OCI-LY7 (cell line): Measurements from ENCODE around the gene TFPT. TPM values are rescaled to one million over a fixed set of nuclear protein-coding genes. Genes with fewer than 3 reads are reported as not detected.
A peak's percentile ranks its signal among the peaks of the same experiment; 100 is the strongest.

Experiments used
- Bru-seq: library from RNA; stranded (reverse); fragments of 400-500 nt; gene quantifications from one replicate; lab custom pipeline; 2021; lab: Mats Ljungman, UMichigan
- BruChase-seq, 2 experiments: library from RNA; stranded (reverse); fragments of 400-500 nt; gene quantifications; one replicate each; lab custom pipeline; 2021; lab: Mats Ljungman, UMichigan
- BruUV-seq: library from RNA; stranded (reverse); fragments of 400-500 nt; replicated peaks from 2 replicates; lab custom pipeline; 2021; lab: Mats Ljungman, UMichigan
- CTCF ChIA-PET: fragments of 300-600 bp; sonication (Branson Sonifier 250); formaldehyde crosslinking; loops from one replicate; lab custom pipeline; 2022; ENCODE audit warnings: antibody characterized with exemption; ENCODE audit not compliant: unreplicated experiment; lab: Charles Lee
- POLR2A ChIA-PET: fragments of 300-600 bp; sonication (Branson Sonifier 250); formaldehyde crosslinking; loops from one replicate; lab custom pipeline; 2022; ENCODE audit warnings: antibody characterized with exemption; lab: Charles Lee
- DNase-seq: peaks from one replicate; pipeline ENCODE4 v3.0.0-alpha.2; 2015; ENCODE audit warnings: low spot score
- H2AFZ ChIP-seq: fragments of 200-600 bp; sonication (generic), shearing (Covaris generic); 2 replicates; pipeline ENCODE4 v1.6.1; 2014; ENCODE audit warnings: mild to moderate bottlenecking, antibody characterized with exemption, low read length, moderate library complexity
- H3K27ac ChIP-seq: fragments of 200-600 bp; sonication (generic); 2 replicates; pipeline ENCODE4 v1.5.1; 2014; ENCODE audit warnings: mixed run types, low read depth, mild to moderate bottlenecking, moderate library complexity, low read length, inconsistent platforms; ENCODE audit not compliant: poor library complexity, severe bottlenecking
- H3K36me3 ChIP-seq: fragments of 200-600 bp; sonication (generic); 2 replicates; pipeline ENCODE4 v1.6.1; 2014; ENCODE audit warnings: mild to moderate bottlenecking, antibody characterized with exemption, low read length, moderate library complexity, mixed read lengths; ENCODE audit not compliant: insufficient read depth
- H3K4me1 ChIP-seq: fragments of 200-600 bp; sonication (generic); 2 replicates; pipeline ENCODE4 v1.5.1; 2014; ENCODE audit warnings: mild to moderate bottlenecking, low read length; ENCODE audit not compliant: insufficient read depth, poor library complexity, severe bottlenecking
- H3K4me2 ChIP-seq: fragments of 200-600 bp; sonication (generic); 2 replicates; pipeline ENCODE4 v1.6.1; 2014; ENCODE audit warnings: mild to moderate bottlenecking, low read length
- H3K4me3 ChIP-seq: fragments of 200-600 bp; sonication (generic); 2 replicates; pipeline ENCODE4 v1.5.1; 2014; ENCODE audit warnings: mild to moderate bottlenecking, low read depth, low read length; ENCODE audit not compliant: poor library complexity, severe bottlenecking
- H3K79me2 ChIP-seq: fragments of 200-600 bp; sonication (generic); 2 replicates; pipeline ENCODE4 v1.6.1; 2016; ENCODE audit warnings: low read depth, mild to moderate bottlenecking, low read length, moderate library complexity, mixed read lengths; ENCODE audit not compliant: insufficient read depth
- H3K9me2 ChIP-seq: fragments of 200-600 bp; sonication (generic); 2 replicates; pipeline ENCODE4 v1.6.1; 2016; ENCODE audit warnings: mild to moderate bottlenecking, low read length, mixed read lengths; ENCODE audit not compliant: insufficient read depth
- H3K9me3 ChIP-seq: fragments of 200-600 bp; sonication (generic); 2 replicates; pipeline ENCODE4 v1.6.1; 2014; ENCODE audit warnings: mild to moderate bottlenecking, mixed run types, low read length, mixed read lengths
- H4K20me1 ChIP-seq: fragments of 200-600 bp; sonication (generic); 2 replicates; pipeline ENCODE4 v1.6.1; 2014; ENCODE audit warnings: mild to moderate bottlenecking, antibody characterized with exemption, low read length, moderate library complexity, mixed read lengths; ENCODE audit not compliant: insufficient read depth
- CTCF ChIP-seq: fragments of 200-600 bp; sonication (generic); conservative IDR thresholded peaks from 2 replicates; pipeline ENCODE4 v1.5.1; 2014; ENCODE audit warnings: mild to moderate bottlenecking, antibody characterized with exemption, low read length, moderate library complexity, mixed read lengths
- EZH2phosphoT487 ChIP-seq: fragments of 200-600 bp; sonication (generic); IDR thresholded peaks from 2 replicates; pipeline ENCODE4 v1.6.1; 2018; ENCODE audit warnings: low read depth, borderline replicate concordance, mild to moderate bottlenecking, mixed run types, antibody characterized with exemption, low read length, moderate library complexity, mixed read lengths
- intact Hi-C: fragments of 100-400 bp; cut with micrococcal nuclease; formaldehyde crosslinking; loops from one replicate; pipeline ENCODE4 v1.10.0; 2022; ENCODE audit not compliant: unreplicated experiment
- long read RNA-seq: library from polyadenylated mRNA; stranded (forward); transcript quantifications from one replicate; pipeline ENCODE4 v2.0.0, GENCODE V29; 2022
- total RNA-seq, 2 experiments: library from RNA; depleted of rRNA in 1 of 2; stranded (reverse); fragments of >200 nt in 1 of 2; shearing (Covaris generic) in 1 of 2; gene quantifications; 2 replicates each; pipeline ENCODE4 v1.2.3, GENCODE V29; 2014 to 2022

Gene TFPT
- total RNA-seq (2014; rRNA removed; shearing (Covaris generic)) (17.2 and 30.1 TPM in 2 replicates), total RNA-seq (2022) (17.4 and 20.2 TPM in 2 replicates), Bru-seq, nascent RNA (percentile 54 among the genes with signal in this experiment), BruChase-seq, experiment 1, labeled RNA remaining after a 6-hour chase (percentile 54 among the genes with signal in this experiment), BruChase-seq, experiment 2, labeled RNA remaining after a 2-hour chase (percentile 57 among the genes with signal in this experiment)
- long read RNA-seq, transcript TFPT-203 (6 exons, 1,205 nt) = major isoform, 12 of 19 reads
- long read RNA-seq, partial matches to known transcripts = 3 of 19 reads
- long read RNA-seq, other reads (novel, unspliced or antisense) = 3 of 19 reads

- DNase-seq = peak; percentile 99
- Histone ChIP-seq H3K79me2 (peaks cover 29% of the 10 kb centered on the region), H2AFZ (peak within 1 kb of the TSS; percentile 10; the same call in 1 of the 2 replicates), H3K36me3 (peaks cover 58% of the 10 kb centered on the region), H3K4me1 (peaks cover 16% of the 10 kb centered on the region), H4K20me1 (0 out of 2 replicates have a peak, but pooled peaks cover 5% of the 10 kb centered on the region), H3K4me2 (peak within 1 kb of the TSS; percentile 94), H3K9me3 (no peaks in the 10 kb centered on the region), H3K27ac (peak within 1 kb of the TSS; percentile 66), H3K9me2 (no peaks in the 10 kb centered on the region), H3K4me3 (peak within 1 kb of the TSS; percentile 92)
- TF ChIP-seq CTCF (no peak), EZH2phosphoT487 (no peak)
- TSS peak; percentile 91 for BruUV-seq
- ChIA-PET CTCF (interaction anchor here (1.3 kb wide), 1 partner anchor 22 kb away, joined by 6 read pairs; the partner anchor contains the start of gene CNOT3), POLR2A (interaction anchor here (1.5 kb wide), 1 partner anchor 22 kb away, joined by 7 read pairs; the partner anchor contains the start of gene CNOT3)
- intact Hi-C loops = loop anchor here (1.0 kb wide), 1 partner anchor 22 kb away; the partner anchor contains the start of gene CNOT3
Measured at GRCh38 chr19:54115109-54116063, at the start of gene TFPT, which contains the start of gene PRPF31. Gene TFPT, minus strand, starts transcription at chr19:54115657. Its CDS starts 388 bp downstream, at chr19:54115269. Gene PRPF31, plus strand, starts transcription at chr19:54115754. Its CDS starts 2,525 bp downstream, at chr19:54118279.

- CTCF ChIA-PET = no interaction called here
- H3K9me3 ChIP-seq = no peaks in the 10 kb centered on the region
- no peak overlapping the region for H2AFZ ChIP-seq
- no TSS peak for BruUV-seq
- no peak for DNase-seq
- H3K4me3 ChIP-seq = no peak overlapping the region
- no peaks in the 10 kb centered on the region for H3K36me3 ChIP-seq
- no peaks in the 10 kb centered on the region for H3K9me2 ChIP-seq
- intact Hi-C loops = no loop called here
- peaks cover 18% of the 10 kb centered on the region for H3K4me1 ChIP-seq
- no peak overlapping the region for H3K27ac ChIP-seq
- H3K79me2 ChIP-seq = no peaks in the 10 kb centered on the region
- TF ChIP-seq EZH2phosphoT487 (no peak), CTCF (no peak)
- no peak overlapping the region for H3K4me2 ChIP-seq
- H4K20me1 ChIP-seq = no peaks in the 10 kb centered on the region
- POLR2A ChIA-PET = no interaction called here
Measured at GRCh38 chr19:54165222-54165621, 49.8 kb upstream of the TFPT start.
